ENCODE results near the gene ATXN10. TPM values are rescaled to one million over a fixed set of nuclear protein-coding genes. Genes with fewer than 3 reads are reported as not detected.
A peak's percentile ranks its signal among the peaks of the same experiment; 100 is the strongest.

The ATXN10 gene
- total RNA-seq, 4 donors from 2014 or later: 110 to 145 (median 134) TPM

- no peak for DNase-seq
- Histone ChIP-seq H3K36me3 (no peaks in the 10 kb centered on the region), H3K4me1 (no peaks in the 10 kb centered on the region), H3K4me3 (replicated peaks in 1 of 3) (no peak overlapping the region), H3K27me3 (no peaks in the 10 kb centered on the region), H3K9me3 (no peaks in the 10 kb centered on the region), H3K27ac (no peak overlapping the region)
- TF ChIP-seq POLR2A (IDR thresholded peaks at IDR 0.05): no peak
- peak in 3 of 6 experiments; percentile 23 to 27 (median 26) for TF ChIP-seq CTCF (IDR thresholded peaks at IDR 0.05)
- WGBS, 2 donors: 70 to 81% methylated on average over 2 of the region's 2 CpGs
- intact Hi-C loops (cut with DNase I): no loop called here
Observed at GRCh38 chr22:45831394-45831793, 159.8 kb downstream of the ATXN10 start.

GRCh38 chr22:45832180-45832579 lies 160.5 kb downstream of the ATXN10 start:
- no peaks in the 10 kb centered on the region for H3K27me3 ChIP-seq
- H3K4me1 ChIP-seq: no peaks in the 10 kb centered on the region
- TF ChIP-seq POLR2A (IDR thresholded peaks at IDR 0.05) (no peak), CTCF (IDR thresholded peaks at IDR 0.05) (no peak)
- no peak overlapping the region for H3K4me3 ChIP-seq (replicated peaks in 1 of 3)
- no peak overlapping the region for H3K27ac ChIP-seq
- no peaks in the 10 kb centered on the region for H3K9me3 ChIP-seq
- intact Hi-C loops (cut with DNase I): no loop called here
- no peaks in the 10 kb centered on the region for H3K36me3 ChIP-seq
- 91 to 92% methylated on average over 2 of the region's 2 CpGs for WGBS, 2 donors
- DNase-seq: no peak

- Histone ChIP-seq H3K27ac (no peak overlapping the region), H3K36me3 (no peaks in the 10 kb centered on the region), H3K4me1 (no peaks in the 10 kb centered on the region), H3K4me3 (replicated peaks in 1 of 3) (no peak overlapping the region), H3K9me3 (no peaks in the 10 kb centered on the region), H3K27me3 (no peaks in the 10 kb centered on the region)
- 87 to 95% methylated on average over 8 of the region's 8 CpGs for WGBS, 2 donors
- TF ChIP-seq CTCF (IDR thresholded peaks at IDR 0.05): no peak
- no peak for TF ChIP-seq POLR2A (IDR thresholded peaks at IDR 0.05)
- intact Hi-C loops (cut with DNase I): no loop called here
- DNase-seq: no peak
Observed at GRCh38 chr22:45832959-45833580, 161.4 kb downstream of the ATXN10 start.

GRCh38 chr22:45833613-45834012 lies 162.0 kb downstream of the ATXN10 start:
- Histone ChIP-seq H3K4me1 (no peaks in the 10 kb centered on the region), H3K27me3 (no peaks in the 10 kb centered on the region), H3K9me3 (no peaks in the 10 kb centered on the region), H3K4me3 (replicated peaks in 1 of 3) (no peak overlapping the region), H3K27ac (no peak overlapping the region), H3K36me3 (no peaks in the 10 kb centered on the region)
- no peak for DNase-seq
- 86 to 92% methylated on average over 13 to 14 of the region's 14 CpGs for WGBS, 2 donors
- no peak for TF ChIP-seq POLR2A (IDR thresholded peaks at IDR 0.05)
- TF ChIP-seq CTCF (IDR thresholded peaks at IDR 0.05): no peak
- intact Hi-C loops (cut with DNase I): no loop called here

GRCh38 chr22:45834241-45834640 lies 162.6 kb downstream of the ATXN10 start:
- Histone ChIP-seq H3K4me1 (no peaks in the 10 kb centered on the region), H3K4me3 (replicated peaks in 1 of 3) (no peak overlapping the region), H3K9me3 (no peaks in the 10 kb centered on the region), H3K36me3 (no peaks in the 10 kb centered on the region), H3K27ac (no peak overlapping the region), H3K27me3 (no peaks in the 10 kb centered on the region)
- intact Hi-C loops (cut with DNase I): no loop called here
- 76 to 82% methylated on average over 5 of the region's 5 CpGs for WGBS, 2 donors
- TF ChIP-seq POLR2A (IDR thresholded peaks at IDR 0.05): no peak
- TF ChIP-seq CTCF (IDR thresholded peaks at IDR 0.05): no peak
- no peak for DNase-seq
